Stimulated activated CD8-positive, alpha-beta memory T cell treated with anti-CD3 and anti-CD28 coated beads, Interleukin-15, amount 100 ng/mL, for 4 hours (primary cell): ENCODE measurements around the gene SLC27A2.
"Not testable (repeated sequence)": the region's sequence is repeated elsewhere in the genome, so short reads cannot be mapped to it uniquely, and the experiment has no call there.

Source experiments
- DNase-seq, 2 donors: peaks; one replicate each; pipeline ENCODE4 v3.0.0-alpha.2; 2020; ENCODE audit warnings: low read depth in 2 of 2

Gene SLC27A2

DNA sequence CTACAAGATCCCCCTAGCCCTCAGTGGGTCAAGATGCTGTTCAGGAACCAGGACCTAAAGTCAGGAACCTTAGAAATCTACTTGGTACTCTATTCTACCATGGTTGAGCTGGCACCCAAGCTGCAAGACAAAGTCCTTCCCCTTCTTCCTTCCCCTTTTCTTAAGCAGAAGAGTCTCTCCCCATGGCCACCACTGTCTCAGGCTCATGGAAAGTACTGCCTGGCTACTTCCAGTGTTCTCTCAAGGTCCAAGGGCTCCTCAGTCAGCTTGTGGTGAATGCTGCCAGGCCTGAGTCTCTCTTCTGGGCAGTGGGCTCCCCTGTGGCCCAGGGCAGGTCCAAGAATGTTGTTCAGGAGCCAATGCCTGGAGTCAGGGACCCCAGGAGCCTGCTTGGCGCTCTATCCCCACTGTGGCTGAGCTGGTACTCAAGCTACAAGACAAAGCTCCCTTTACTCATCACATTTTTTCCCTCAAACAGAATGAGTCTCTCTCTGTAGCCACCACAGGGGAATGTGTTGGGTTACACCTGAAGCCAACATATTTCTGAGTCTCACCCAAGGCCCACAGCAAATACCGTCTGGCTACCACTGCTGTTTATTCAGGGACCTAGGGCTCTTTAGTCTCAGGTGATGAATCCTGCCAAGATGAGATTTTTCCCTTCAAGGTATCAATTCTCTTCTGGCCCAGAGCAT, 18.1 kb upstream of the SLC27A2 start:
- DNase-seq, result no peak

DNA sequence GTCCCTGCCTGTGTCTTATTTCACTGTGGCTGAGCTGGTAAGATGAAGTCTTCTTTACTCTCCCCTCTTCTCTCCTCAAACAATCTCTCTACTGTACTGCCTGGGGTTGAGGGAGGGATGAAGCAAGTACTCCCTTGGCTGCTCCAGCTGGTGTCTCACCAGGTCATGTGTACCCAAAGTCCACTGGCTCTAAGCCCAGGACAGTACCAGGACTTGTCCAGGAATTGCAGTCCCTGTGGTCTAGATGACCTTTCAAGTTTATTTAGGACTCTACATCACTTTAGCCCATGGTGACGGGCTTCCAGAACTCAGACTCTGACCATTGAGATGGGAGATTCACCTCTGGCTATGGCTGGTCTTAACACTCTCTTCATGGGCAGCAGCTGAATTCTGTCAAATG, 17.5 kb upstream of the SLC27A2 start:
- DNase-seq, result no peak

DNA sequence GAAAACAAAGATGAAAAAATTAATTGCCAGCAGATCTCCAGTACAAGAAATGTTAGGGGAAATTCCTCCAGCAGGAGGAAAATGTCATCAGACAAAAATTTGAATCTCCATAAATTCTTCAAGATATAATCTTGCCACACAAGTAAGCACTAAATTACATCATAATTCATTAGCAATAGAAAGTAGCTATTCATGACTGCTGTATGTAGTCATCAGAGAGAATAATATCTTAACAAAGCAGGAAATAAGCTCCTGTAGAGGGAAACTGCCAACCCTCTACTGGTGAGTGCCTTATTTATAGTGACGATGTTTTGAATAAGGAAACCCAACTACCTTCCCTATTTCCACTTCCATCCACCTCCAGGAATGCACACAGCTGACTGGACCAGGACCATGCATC, 15.8 kb upstream of the SLC27A2 start:
- DNase-seq, result no peak

DNA sequence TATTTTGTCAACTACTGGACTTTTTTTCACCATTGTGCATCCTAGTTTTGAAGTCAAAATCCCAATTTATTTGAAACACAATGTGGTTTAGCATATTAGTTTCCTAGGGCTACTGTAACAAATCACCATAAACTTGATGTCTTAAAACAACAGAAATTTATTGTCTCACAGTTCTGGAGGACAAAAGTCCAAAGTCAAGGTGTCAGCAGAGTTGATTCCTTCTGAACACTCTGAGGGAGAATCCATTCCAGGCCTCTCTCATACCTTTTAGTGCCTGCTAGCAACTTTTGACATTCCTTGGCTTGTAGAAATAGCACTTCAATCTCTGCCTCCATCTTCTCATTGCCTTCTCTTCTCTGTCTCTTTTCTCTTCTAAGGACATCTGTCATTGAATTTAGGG, 14.9 kb upstream of the SLC27A2 start:
- DNase-seq, result no peak

GRCh38 chr15:50168379-50168778, 13.6 kb upstream of the SLC27A2 start:
- no peak for DNase-seq

GRCh38 chr15:50168783-50169411, 13.1 kb upstream of the SLC27A2 start:
- DNase-seq, result no peak

DNA sequence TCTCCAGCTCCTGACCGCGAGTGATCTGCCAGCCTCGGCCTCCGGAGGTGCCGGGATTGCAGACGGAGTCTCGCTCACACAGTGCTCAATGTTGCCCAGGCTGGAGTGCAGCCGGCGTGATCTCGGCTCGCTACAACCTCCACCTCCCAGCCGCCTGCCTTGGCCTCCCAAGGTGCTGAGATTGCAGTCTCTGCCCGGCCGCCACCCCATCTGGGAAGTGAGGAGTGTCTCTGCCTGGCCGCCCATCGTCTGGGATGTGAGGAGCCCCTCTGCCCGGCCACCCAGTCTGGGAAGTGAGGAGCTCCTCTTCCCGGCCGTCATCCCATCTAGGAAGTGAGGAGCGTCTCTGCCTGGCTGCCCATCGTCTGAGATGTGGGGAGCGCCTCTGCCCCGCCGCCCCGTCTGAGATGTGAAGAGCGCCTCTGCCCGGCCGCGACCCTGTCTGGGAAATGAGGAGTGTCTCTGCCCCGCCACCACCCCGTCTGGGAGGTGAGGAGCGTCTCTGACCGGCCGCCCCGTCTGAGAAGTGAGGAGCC, 9.6 kb upstream of the SLC27A2 start:
- not testable (repeated sequence) for DNase-seq

DNA sequence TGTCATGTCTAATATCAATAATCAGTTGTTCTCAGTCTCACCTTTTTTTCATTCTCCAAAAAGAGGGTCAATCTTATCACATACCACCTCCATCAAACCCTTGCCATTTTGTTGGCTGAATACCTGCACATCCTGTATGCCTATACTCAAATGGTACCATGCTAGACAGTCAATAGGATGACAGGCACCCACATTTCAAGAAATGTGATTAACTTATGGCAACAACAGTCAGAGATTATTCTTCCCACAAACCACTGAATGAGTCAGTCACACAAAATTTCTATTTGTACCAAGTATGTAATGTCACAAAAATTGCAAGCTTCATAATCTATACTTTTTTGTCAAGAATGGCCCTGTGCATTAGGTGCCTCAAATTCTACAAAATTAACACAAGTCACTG, 5.1 kb upstream of the SLC27A2 start:
- no peak for DNase-seq

GRCh38 chr15:50180091-50180490, 1.9 kb upstream of the SLC27A2 start:
- DNase-seq, result no peak

GRCh38 chr15:50180582-50180981, 1.4 kb upstream of the SLC27A2 start:
- DNase-seq, result no peak

DNA sequence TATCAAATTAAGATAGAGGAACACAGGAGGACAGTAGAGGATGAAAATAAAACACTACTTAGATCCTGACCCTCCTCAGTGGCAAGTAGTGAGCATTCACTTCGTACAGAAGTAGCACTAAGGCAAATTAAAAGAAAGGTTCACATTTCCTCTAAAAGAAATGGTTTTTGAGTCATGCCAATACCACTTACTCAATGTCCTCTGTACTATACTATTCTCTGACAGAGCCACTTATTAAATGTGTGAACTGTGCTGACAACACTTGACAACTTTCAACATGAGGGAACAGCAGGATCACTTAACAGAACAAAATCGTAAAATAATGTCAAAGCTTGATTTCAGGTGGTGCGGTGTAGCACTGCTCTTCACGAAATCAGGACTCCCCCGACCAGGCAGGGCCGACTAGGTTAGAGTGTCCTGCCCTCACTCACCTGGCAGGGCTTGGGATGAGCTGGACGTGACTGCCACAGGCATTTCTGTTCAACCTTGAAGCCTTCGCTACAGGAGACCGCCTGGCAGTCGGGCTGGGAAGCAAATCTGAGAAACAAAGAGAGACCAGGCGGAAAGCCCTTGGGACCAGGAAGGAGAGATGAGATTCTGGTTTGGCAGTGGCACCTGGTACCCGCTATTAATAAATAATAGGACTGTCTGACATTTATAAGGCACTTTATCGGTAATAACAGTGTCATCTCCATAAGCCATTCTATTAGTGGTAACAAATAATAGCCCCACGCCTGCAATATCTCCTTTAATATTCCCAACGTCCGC, 611 bp upstream of the SLC27A2 start:
- no peak for DNase-seq

DNA sequence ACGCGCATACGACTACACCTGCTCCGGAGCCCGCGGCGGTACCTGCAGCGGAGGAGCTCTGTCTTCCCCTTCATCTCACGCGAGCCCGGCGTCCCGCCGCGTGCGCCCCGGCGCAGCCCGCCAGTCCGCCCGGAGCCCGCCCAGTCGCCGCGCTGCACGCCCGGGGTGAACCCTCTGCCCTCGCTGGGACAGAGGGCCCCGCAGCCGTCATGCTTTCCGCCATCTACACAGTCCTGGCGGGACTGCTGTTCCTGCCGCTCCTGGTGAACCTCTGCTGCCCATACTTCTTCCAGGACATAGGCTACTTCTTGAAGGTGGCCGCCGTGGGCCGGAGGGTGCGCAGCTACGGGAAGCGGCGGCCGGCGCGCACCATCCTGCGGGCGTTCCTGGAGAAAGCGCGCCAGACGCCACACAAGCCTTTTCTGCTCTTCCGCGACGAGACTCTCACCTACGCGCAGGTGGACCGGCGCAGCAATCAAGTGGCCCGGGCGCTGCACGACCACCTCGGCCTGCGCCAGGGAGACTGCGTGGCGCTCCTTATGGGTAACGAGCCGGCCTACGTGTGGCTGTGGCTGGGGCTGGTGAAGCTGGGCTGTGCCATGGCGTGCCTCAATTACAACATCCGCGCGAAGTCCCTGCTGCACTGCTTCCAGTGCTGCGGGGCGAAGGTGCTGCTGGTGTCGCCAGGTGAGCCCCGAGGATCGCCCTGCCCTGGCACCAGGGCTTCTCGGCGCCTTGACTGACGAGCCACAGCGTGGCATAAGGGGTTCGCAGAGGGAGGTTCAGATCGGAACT, 420 bp downstream of the SLC27A2 start:
- DNase-seq, result no peak

- DNase-seq, result no peak
Measured at GRCh38 chr15:50183112-50183794, 1.3 kb downstream of the SLC27A2 start.

GRCh38 chr15:50184863-50185504, 3.0 kb downstream of the SLC27A2 start:
- no peak for DNase-seq

GRCh38 chr15:50186090-50186489, 4.1 kb downstream of the SLC27A2 start:
- DNase-seq, result no peak

- no peak for DNase-seq
Measured at GRCh38 chr15:50186752-50187151, 4.8 kb downstream of the SLC27A2 start.

GRCh38 chr15:50187525-50187924, 5.5 kb downstream of the SLC27A2 start:
- DNase-seq, result no peak

GRCh38 chr15:50187997-50188396, 6.0 kb downstream of the SLC27A2 start:
- no peak for DNase-seq

DNA sequence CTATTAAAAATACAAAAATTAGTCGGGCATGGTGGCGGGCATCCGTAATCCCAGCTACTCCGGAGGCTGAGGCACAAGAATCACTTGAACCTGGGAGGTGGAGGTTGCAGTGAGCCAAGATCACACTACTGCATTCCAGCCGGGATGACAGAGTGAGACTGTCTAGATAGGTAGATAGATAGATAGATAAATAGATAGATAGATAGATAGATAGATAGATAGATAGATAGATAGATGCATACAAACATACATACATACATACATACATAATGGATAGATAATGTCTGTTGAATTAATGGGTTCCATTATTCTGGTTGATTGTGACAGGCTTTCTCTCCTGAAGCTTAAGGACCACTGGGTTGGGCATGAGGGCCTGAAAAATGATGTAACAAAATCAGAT, 6.8 kb downstream of the SLC27A2 start:
- DNase-seq, result not testable (repeated sequence)

DNA sequence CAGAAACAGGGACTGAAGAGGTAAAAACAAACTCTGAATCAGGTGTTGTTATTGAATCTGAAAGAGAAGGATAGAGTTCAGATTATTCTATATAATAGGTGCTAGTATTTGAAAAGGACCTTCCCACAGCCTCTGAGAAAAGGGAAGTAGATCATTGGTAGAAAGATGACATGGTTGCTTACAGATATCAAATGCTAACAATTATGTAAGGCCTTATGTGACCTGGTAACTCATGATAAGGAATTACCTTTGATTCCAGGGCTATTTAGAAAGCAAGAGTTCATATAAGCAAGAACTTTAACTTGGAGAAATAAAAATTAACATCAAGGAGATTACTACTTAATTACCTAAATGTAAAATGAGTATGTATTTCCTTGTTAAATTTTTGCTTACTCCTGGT, 7.6 kb downstream of the SLC27A2 start:
- DNase-seq, result no peak

GRCh38 chr15:50190166-50190570, 8.2 kb downstream of the SLC27A2 start:
- DNase-seq, result no peak
